ENCODE results near the gene WNT5B. TPM values are rescaled to one million over a fixed set of nuclear protein-coding genes. Genes with fewer than 3 reads are reported as not detected.

The WNT5B gene
- 10 to 100 TPM in 11 of 12 donors, not detected in 1; 16.5 to 35.5 (median 25.9) TPM for polyA plus RNA-seq (ENCODE audit: insufficient read length in 12 of 12)
- long read RNA-seq, donor 1: 0 reads
- long read RNA-seq, donor 2, transcript WNT5B-202 (5 exons, 2,303 nt): major isoform, 14 of 19 reads
- long read RNA-seq, donor 2, partial matches to known transcripts: 0 of 19 reads
- long read RNA-seq, donor 2, other reads (novel, unspliced or antisense): 5 of 19 reads
- long read RNA-seq, donor 3, partial matches to known transcripts: 0 of 5 reads
- long read RNA-seq, donor 3, other reads (novel, unspliced or antisense): 0 of 5 reads
- long read RNA-seq, donor 4, partial matches to known transcripts: 0 of 4 reads
- long read RNA-seq, donor 4, other reads (novel, unspliced or antisense): 0 of 4 reads
- long read RNA-seq, donor 5: 0 reads
- long read RNA-seq, donor 6, partial matches to known transcripts: 0 of 5 reads
- long read RNA-seq, donor 6, other reads (novel, unspliced or antisense): 0 of 5 reads
- long read RNA-seq, donor 7, transcript WNT5B-202 (5 exons, 2,303 nt): major isoform, 6 of 6 reads
- long read RNA-seq, donor 7, partial matches to known transcripts: 0 of 6 reads
- long read RNA-seq, donor 7, other reads (novel, unspliced or antisense): 0 of 6 reads
- long read RNA-seq, donor 8, transcript WNT5B-207 (4 exons, 1,304 nt): minor isoform, 5 of 11 reads
- long read RNA-seq, donor 8, transcript WNT5B-202 (5 exons, 2,303 nt): major isoform, 6 of 11 reads
- long read RNA-seq, donor 8, partial matches to known transcripts: 0 of 11 reads
- long read RNA-seq, donor 8, other reads (novel, unspliced or antisense): 0 of 11 reads
- long read RNA-seq, donor 9, partial matches to known transcripts: 6 of 7 reads
- long read RNA-seq, donor 9, other reads (novel, unspliced or antisense): 0 of 7 reads
- long read RNA-seq, donor 10, partial matches to known transcripts: 0 of 5 reads
- long read RNA-seq, donor 10, other reads (novel, unspliced or antisense): 0 of 5 reads
- long read RNA-seq, donor 11, partial matches to known transcripts: 0 of 3 reads
- long read RNA-seq, donor 11, other reads (novel, unspliced or antisense): 0 of 3 reads

GRCh38 chr12:1628666-1629337 lies at the start of gene WNT5B:
Gene WNT5B, plus strand, starts transcription at chr12:1629231. Its CDS starts 2,124 bp downstream, at chr12:1631355.
- no peak for DNase-seq

GRCh38 chr12:1579651-1580435 lies 49.2 kb upstream of the WNT5B start:
- no peak for DNase-seq

- no peak for DNase-seq
Measured at GRCh38 chr12:1580526-1580925, 48.5 kb upstream of the WNT5B start.

- no peak for DNase-seq
Measured at GRCh38 chr12:1581973-1582708, 46.9 kb upstream of the WNT5B start.

GRCh38 chr12:1582709-1583050 lies 46.4 kb upstream of the WNT5B start:
- DNase-seq: no peak

GRCh38 chr12:1583421-1584078 lies 45.5 kb upstream of the WNT5B start:
- peak; percentile 86 for DNase-seq

GRCh38 chr12:1584326-1584725 lies 44.7 kb upstream of the WNT5B start:
- DNase-seq: no peak

- DNase-seq: no peak
Measured at GRCh38 chr12:1587927-1588574, 41.0 kb upstream of the WNT5B start.

- DNase-seq: no peak
Measured at GRCh38 chr12:1588575-1588947, 40.5 kb upstream of the WNT5B start.

- DNase-seq: peak; percentile 43
Measured at GRCh38 chr12:1590221-1590979, 38.6 kb upstream of the WNT5B start.

- peak; percentile 32 for DNase-seq
Measured at GRCh38 chr12:1591034-1591433, 38.0 kb upstream of the WNT5B start.

- no peak for DNase-seq
Measured at GRCh38 chr12:1591543-1591942, 37.5 kb upstream of the WNT5B start.

- DNase-seq: peak; percentile 42
Measured at GRCh38 chr12:1592444-1593173, 36.4 kb upstream of the WNT5B start.

- peak; percentile 24 for DNase-seq
Measured at GRCh38 chr12:1593174-1594005, 35.6 kb upstream of the WNT5B start.

GRCh38 chr12:1594006-1594260 lies 35.1 kb upstream of the WNT5B start:
- peak; percentile 41 for DNase-seq

GRCh38 chr12:1594261-1595025 lies 34.6 kb upstream of the WNT5B start, which contains the start of gene FBXL14:
Gene FBXL14, minus strand, starts transcription at chr12:1594581. Its CDS starts 515 bp downstream, at chr12:1594066.
- DNase-seq: peak; percentile 92
